Measurements from ENCODE around the gene CAMK2A.

Gene CAMK2A

DNA sequence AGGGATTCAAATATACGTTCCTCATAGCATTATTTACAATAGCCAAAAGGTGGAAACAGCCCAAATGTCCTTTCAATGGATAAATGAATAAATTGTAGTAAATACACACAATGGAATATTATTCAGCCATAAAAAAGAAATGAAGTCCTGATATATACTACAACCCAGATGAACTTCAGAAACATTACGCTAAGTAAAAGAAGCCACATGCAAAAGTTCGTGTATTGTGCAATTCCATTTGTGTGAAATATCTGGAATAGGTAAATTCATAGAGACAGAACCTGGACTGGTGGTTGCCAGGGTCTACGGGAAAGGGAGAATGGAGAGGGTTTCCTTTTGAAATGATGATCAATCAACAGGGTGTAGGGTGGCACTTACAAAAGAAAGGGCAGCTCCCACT is 25.7 kb upstream of the CAMK2A start:
- DNase-seq (ENCODE audit: low spot score), result no peak

DNA sequence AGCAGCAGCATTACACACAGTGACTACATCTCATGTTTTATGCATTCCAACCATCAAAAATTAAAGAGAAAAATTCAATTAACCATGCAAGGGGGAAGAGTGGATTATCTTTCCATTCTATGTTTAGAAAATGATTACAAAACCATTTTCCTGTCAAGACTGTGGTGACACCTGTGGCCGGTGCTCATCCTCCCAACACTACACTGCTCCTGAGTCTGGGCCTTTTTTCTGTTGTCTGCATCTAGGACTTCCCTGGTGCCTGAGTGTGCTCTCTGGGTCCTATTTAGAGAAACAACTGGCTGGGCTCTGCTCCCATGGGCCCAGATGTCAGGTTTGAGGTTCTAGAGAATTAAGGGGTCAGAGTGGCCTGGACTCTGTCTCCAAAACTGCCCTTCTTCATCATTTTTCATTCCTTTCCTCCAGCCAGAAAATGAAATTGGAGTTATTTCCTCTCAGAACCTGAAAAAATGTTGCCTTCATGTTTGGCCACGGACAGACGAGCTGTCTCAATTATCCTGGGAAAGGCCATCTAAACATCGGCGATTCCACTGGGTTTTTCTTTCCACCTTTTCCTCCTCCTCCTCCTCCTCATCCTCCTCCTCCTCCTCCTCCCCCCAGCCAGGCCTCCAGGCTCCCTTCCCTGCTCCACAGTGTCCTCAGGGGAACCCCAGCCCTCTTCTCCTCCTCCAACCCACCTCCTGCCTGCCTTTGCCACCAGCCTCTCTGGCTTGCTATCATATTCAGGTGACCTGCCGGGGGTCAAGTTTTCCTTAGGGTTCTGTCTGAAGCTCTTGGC is 24.5 kb upstream of the CAMK2A start:
- DNase-seq (ENCODE audit: low spot score), result no peak

DNA sequence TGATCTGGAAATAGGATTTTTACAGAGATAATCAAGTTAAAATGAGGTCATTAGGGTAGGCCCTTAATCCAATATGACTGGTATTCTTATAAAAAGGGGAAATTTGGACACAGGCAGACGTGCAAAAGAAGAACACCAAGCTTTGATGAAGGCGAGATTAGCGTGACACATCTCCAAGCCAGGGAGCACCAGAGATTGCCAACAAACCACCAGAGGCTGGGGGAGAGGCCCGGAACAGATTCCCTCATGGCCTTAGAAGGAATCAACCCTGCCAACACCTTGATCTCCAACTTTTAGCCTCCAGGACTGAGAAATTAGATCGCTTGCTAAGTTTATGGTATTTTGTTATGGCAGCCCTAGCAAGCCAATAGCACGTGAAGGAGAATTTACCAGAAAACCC is 23.9 kb upstream of the CAMK2A start:
- no peak for DNase-seq (ENCODE audit: low spot score)

DNA sequence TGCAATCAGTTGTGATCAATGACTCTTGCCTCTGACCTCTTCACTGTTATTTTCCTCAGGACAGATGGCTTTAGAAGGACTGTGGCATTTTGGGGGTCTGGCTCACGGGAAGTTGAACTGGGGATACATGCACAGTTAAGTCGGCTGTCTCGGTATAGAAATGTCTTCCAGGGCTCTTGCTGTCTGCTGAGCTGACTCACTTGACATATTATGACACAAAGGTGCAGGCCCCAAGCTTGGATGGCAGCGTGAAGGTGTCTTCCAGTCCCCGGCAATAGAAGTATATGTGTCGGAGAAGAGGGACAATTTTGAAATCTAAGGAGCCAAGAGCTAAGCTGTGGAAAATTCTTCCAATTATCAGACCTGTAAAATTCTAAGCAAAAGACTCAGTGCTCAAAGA is 22.9 kb upstream of the CAMK2A start:
- DNase-seq (ENCODE audit: low spot score), result no peak

DNA sequence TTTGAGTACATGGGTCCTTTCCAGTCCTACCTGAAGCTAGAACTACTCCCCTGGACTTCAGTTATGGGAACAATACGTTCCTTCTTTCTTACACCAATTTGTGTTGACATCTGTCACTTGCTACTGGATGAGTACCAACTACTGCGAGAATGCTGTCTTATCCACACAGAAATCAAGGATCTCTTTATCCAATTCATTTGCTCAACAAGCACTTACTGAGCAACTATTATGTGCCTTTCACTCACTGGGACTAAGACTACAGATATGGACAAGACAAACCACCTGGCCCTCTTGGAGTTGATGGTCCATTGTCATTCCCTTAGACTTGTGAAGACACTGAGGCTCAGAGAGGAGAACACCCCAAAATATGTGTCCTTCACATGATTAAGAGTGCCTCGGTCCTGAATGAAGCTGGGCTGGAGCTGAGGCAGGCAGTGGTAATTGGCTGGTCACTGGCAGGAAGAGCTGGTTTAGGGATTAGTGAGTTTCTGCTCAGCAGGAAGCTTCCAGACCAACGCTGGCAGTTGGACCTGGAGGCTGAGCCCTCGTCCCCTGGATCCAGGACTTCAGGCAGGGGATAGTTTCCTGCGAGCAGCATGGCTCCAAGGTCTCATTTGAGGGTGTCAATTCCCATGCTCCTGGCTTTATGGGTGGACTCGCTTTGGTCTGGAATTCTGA is 21.6 kb upstream of the CAMK2A start:
- no peak for DNase-seq (ENCODE audit: low spot score)

DNA sequence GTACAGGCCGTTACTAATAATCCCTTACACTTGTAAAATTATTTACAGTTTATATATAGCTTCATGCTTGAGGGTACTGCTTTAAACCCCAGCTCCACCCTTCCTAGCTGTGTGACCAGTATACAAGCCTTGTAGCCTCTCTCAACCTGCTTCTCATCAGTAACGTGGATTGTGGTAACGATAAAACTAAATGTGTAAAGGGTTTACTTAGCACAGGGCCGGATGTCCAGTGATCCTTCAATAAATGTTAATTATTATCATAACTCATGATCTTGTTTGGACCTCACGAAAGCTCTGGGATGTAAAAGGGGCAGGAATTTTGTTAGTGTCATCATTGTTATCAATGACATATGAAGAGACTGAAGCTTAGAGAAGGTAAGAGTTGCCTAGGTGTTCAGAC is 20.7 kb upstream of the CAMK2A start:
- no peak for DNase-seq (ENCODE audit: low spot score)

DNA sequence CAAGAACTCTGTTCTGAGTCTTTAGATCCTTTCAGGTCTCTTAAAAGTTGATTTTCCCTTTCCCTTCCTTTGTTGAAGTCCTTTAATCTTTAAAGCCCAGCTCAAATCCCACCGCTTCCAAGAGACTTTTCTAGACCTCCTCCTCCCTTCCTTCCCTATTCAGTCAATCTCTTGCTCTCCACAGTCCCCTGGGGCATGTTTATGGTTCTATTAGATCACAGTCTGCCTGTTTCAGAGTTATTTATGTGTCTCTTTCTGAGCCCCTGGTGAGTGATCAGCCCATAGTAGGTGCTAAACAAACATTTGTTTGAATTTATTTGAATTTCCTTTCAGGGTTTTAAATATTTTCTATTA is 20.3 kb upstream of the CAMK2A start:
- no peak for DNase-seq (ENCODE audit: low spot score)

DNA sequence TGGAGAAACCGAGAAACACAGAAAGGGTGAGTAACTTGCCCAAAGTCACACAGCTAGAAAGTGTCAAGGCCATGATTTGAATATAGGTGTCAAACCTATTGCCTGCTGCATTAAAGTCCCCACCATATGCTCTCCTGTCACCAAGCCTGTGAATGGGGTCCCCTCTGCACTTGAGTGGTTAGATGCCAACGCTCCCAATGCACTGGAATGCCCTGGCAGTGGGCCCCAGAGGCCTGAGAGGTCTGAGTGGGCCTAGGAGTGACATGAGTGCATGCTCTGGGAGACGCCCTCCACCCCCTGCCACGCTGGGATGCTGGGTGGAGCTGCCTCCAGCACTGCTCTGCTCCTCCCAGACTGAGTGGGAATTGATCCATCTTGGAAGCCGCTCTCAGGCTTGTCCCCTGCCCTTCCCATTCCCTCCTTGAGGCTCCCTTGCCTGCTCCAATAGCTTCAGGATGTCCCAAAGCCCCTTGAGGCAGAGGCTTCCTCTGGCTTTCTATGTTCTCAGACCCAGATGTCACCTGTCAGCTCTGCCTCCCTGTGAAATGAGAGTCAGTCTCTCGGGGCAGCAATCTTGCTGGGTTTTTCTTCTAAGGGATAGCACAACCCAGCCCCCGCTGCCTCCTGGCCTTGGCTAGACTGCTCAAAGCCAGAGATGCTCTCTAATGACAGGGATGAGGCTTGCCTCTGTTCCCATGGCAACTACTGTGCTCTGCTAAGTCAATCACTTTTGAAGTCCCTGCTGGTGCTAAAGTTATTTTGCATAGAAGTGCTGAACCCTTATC is 19.7 kb upstream of the CAMK2A start:
- DNase-seq (ENCODE audit: low spot score), result no peak

DNA sequence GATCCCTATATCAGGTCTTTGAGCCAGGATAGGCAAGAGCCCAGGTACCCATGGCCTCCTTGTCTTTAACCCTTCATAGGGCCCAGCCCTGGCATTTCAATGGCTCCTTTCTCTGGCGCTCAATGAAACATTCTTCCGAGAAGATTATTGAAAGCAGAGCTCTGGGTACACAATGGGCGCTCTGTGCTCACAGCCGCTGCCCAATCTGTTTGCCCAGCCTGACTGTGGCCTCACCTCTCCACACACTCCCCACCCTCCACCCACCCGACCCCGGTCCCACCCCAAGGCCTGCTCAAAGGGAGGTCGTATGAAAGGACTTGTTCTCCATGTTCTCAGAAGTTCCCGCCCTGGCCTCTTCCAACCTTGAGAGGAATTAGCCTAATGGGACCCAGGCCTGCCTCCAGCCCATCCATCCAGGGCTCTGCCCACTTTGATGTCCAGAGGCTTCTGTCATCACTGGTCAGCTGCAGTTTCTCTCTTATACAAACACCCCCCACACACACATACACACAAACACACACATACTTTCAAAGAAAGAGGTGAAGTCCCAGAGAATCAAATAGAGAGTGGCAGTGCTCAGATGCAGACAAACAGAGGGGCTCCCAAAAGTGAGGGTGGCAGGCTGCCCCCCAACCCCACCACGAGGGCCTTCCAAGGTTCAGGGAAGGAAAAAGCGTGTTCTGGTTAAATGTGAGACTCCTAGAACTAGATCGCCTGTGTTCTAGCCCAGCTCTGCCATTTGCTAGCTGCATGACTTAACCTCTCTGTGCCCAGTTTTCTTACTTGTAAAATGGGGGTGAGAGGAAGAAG is 18.2 kb upstream of the CAMK2A start:
- DNase-seq (ENCODE audit: low spot score), result no peak

DNA sequence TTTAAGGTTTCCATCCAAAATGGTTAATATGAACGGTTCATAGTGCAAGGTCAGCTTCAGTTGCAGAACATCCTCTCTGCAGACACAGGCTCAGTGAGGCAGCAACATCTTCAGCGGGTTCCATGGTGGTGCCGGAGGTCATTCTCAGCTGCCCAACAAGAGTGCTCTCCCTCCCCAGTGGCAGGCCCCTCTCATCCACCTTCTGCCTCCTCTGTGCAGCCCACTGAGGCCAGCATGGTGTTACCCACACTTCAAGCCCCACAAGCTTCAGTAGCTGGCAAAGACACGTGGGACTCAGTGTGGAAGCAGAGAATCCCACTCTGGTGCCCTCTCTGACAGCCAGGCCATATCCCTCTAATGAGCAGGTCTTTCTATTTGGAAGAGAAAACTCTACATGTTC is 17.2 kb upstream of the CAMK2A start:
- no peak for DNase-seq (ENCODE audit: low spot score)

DNA sequence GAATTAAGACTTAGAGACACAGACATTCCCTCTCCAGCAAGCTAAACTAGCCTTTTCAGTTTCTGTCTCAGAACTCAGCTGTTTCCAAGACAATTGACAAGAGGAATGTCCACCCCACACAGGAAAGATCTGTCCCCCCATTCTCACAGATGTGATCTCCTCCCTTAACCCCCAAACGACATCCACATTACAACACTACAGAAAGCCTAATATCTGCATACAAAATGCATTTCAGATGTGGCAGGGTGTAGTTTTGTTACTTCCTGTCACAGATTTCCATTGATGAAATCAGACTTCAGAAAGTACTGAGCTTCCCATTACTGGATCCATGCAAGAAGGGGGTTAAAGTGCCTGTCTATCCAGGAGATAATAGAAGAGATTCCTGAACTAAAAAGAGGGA is 16.0 kb upstream of the CAMK2A start:
- DNase-seq (ENCODE audit: low spot score), result no peak

DNA sequence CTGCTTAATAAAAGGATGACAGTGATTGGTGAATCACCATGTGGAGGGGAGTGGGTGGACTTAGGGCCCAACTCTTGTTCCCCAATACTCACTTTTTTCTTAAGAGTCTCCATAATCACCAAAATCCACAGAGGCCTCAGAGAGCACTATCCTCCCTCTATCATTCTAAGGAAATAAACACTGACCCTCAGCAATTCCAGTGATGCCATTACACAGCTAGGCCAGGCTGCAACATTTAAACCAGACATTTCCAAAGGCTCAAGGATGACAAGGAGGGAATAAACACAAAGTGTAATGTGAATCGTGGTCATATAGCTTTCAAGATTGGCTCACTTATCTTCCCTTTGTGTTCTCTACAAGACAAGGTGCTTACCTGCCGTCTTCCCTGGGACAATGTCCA is 15.5 kb upstream of the CAMK2A start:
- DNase-seq (ENCODE audit: low spot score), result no peak

DNA sequence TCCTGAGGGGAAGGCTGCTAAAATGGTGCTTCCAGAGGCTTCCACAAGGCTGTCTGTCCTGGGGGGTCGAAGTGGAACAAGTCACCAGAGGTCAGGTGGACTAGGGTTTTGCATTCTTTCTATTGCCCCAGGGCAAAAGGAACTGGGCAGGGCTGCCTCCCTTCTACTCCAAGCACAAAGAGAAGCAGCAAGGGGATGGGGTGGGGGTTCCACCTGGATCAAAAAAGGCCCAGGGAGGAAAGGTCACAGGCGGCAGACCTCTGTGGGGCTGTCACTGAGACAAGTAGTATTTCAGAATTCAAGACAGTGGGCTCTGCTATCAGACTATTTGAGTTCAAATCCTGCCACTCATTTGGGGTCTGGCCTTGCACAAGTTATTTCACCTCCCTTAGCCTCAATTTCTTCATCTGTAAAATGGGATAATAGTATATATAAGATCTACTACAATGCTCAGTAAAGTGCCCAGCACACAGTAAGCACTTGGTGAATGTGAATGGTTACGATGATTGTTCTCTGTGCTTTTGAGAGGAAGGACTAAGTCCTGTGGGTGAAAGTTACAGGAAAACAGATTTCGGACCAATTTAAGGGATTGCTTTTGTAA is 15.0 kb upstream of the CAMK2A start:
- no peak for DNase-seq (ENCODE audit: low spot score)

DNA sequence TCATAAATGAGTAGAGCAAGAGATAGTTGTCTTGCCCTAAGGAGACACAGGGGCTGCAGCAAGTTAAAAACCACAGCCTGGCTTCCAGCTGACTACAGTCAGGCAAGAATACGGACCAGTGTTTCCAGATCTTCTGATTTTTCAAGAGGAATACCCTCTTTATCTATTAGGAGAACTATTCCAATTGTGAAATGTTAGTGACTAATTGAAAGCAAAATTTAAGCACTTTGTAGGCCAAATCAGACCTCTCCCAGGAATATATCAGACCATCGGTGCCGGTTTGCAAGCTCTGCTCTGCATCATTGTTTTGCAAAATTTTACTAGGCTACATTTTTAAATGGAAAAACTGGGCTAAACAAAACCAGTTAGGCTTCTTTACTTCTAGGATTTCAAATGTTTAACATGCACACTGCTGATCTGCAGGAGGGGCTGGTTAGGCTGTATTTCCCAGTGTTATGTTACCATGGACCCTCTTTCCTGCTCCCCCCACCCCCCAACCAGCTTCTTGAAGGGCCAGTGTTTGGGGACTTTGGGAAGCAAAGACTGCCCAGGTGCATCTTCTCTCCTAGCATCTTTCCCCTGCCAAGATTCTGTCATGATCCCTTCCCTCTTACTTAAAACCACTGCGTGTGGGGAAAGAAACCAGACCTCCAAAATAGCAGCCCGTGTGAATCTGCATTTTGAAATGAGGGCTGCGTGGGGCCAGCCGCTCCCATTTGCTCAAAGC is 14.2 kb upstream of the CAMK2A start:
- DNase-seq (ENCODE audit: low spot score), result no peak

DNA sequence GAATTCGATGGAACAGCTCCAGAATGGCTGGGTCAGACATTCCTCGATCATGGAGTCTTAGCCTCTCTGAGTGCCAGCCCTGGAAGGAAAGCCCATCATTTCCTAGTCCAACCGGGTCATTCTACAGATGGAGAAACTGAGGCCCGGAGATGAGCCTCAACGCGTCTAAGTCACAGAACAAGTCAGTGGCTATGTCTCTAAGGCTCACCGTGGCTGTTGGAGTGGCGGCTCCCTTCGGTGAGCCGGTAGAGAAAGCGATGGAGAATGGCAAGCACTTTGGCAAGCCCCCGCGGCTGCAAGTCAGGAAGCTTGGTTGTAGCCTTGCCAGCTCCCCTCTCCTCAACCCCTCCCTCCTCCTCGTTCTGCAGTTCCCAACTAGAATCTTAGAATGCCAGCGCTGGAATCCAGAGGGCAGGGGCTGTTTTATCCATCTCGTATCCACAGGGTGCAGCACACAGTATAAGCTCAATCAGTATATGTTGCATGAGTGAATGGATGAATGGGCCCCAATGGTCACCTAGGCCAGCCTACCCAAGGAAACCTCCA is 13.6 kb upstream of the CAMK2A start:
- DNase-seq (ENCODE audit: low spot score), result no peak

DNA sequence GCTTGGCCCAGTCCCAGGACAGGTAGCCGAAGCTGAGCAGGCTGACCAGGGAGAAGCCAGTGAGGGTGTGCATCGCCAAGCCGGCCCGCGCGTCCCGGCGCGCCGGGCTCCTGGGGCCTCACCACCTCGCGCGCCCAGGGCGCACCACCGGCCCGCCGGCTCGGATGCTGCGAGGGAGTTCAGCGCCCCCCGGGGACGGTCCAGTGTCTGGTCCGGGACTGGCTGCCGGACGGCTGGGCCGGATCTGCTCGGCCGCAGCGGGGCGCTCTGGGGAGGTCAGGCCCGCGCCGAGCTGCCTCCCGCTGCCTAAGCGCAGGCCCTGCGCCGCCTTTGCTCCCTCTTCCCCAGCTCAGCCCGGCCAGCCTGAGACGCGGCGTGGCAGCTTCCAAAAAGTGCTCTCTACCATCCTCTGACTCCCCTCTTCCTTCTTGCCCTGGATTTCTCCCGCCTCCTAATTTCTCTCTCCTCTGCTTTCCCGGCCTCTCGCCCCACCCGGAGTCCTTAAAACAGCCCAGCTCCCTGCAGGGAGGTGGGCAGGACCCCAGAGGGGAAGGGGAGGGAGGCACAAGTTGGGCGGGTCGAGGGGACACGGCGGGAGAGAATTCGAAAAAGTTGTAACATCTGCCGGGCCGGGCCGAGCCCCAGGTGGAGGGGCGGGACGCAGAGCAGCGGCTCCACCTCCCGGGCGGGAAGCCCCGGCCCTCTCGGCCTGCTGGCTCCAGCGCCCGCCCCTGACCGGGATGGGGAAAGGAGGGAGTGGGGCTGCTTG is 12.9 kb upstream of the CAMK2A start, which contains the start of gene ARSI:
Gene ARSI, minus strand, starts transcription at position 605 of the 769 bp plus-strand sequence. Its CDS starts 532 bp downstream, at position 73.
- no peak for DNase-seq (ENCODE audit: low spot score)

DNA sequence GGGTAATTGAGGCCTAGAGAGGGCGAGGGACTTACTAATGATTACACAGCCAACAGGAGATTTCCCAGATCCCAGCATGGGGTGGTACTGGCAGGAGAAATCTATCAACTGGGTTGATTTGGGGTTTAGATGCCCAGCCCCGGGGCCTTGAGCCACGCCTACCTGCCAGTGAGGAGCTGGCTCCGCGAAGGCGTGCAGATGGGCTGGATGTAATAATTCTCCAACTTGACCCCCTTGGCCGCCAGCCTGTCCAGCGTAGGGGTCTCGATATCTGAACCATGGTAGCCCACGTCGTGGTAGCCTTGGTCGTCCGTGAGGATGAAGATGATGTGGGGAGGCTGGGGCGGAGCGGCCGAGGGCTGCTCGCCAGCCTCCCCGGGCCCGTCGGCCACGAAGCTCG is 12.3 kb upstream of the CAMK2A start:
- no peak for DNase-seq (ENCODE audit: low spot score)

DNA sequence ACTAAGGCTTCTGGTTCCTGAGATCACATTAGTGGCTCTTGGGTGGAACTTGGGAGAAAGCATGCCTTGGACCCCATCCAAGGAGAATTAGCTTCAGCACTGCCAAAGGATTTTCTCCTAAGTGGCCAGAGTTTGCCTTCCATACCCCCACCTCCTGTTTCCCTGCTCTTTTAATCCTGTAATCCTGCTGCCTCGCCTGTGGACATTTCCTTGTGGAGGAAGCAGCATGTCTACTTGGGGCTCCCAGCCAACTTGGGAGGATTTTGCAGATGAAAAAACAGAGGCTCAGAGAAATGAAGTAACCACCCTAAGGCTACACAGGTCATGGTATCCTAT is 11.6 kb upstream of the CAMK2A start:
- no peak for DNase-seq (ENCODE audit: low spot score)

DNA sequence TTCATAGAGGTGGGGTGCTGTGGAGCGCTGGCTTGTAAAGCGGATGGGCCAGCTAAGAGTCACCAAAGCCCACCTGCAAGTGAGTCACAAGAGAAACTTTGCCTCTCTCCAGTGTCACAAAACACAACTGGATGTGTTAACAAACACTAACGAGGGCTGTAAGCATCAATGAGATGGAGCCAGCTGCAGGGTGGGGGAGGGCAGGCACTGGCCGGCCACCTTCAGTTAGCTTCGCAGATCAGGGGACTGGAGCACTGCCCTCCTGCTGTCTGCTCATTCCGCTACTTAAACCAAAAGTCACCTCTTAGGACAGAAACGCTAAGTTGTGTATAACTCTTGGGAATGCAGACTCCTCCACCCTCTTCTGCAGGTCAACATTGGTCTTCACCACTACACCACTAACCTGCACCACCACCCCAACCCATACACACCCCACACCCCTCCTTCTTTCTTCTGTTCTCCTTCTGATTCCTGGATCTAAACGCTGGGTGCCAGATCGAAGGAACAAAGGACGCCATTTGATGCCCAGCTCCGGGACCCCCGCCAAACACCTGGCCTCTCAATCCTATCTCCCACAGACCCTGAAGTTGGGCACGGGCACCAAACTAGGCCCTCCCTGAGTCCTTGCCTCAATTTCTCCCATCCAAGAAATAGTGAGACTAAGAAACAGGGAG is 11.1 kb upstream of the CAMK2A start:
- DNase-seq (ENCODE audit: low spot score), result no peak

Measured in hematopoietic multipotent progenitor cell treated with erythropoietin and hydrocortisone succinate and interleukin-3 and kit ligand, for 15 days (in vitro differentiated cells).